ENCODE measurements around the gene ITGA8.

ITGA8 gene

DNA sequence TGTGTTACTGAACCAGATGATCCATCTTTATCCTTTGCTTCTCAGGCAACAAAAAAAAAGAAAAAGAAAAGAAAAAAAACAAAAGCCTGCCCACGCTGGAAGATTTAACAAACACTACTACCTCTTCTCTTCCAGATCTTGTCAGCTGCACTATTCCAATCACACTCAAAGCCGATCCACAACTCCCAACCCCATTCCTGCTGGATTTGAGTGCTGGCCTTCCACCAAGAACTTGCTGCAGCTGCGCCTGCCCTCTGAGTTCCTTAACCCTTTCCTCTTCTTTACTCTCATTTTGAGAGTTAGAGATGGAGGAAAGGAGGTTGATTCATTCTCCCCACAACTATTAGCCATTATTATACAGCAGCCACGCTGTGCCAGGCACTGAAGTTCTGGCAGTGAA lies 16.0 kb upstream of the ITGA8 start:
- DNase-seq (ENCODE audit: low spot score): no peak

DNA sequence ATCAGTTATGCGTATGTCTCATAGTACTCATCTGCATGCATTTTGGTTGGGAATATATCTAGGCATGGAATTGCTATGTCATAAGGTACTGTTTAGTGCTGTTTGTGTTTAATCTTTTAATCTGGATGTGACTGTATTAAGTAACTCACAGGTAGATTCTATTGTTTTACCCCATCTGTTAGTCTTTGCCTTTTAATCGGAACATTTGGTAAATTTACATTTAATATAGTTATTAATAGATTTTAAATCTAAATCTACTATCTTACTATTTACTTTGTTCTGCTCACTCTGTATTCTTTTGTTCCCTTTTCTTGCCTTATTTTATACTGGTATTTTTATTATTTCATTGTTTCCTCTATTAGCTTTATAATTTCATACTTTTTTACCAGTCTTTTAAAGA lies 10.6 kb upstream of the ITGA8 start:
- DNase-seq (ENCODE audit: low spot score): no peak

- no peak for DNase-seq (ENCODE audit: low spot score)
Observed at GRCh38 chr10:15729890-15730289, 10.2 kb upstream of the ITGA8 start.

GRCh38 chr10:15726042-15726441 lies 6.3 kb upstream of the ITGA8 start:
- DNase-seq (ENCODE audit: low spot score): no peak

DNA sequence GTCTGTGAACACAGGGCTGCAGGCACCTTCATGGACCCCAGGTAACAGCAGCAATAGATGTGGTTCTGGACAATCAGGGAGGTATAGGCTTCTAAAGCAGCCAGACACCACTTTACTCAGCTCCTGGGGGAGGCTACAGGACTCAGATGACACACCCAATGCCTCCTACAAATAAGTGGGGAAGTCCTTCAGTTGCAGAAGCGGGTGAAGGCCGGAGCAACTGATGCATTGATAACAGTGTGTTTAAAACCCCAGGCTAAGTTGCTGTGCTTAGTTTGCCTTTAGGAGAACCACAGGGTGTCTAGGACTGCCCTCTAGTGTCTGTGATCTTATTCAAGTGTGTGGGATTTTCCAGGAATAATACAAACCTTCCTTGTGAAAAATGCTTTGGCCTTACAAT lies 5.9 kb upstream of the ITGA8 start:
- peak; percentile 69 for DNase-seq (ENCODE audit: low spot score)

GRCh38 chr10:15724683-15725082 lies 5.0 kb upstream of the ITGA8 start:
- DNase-seq (ENCODE audit: low spot score): no peak

DNA sequence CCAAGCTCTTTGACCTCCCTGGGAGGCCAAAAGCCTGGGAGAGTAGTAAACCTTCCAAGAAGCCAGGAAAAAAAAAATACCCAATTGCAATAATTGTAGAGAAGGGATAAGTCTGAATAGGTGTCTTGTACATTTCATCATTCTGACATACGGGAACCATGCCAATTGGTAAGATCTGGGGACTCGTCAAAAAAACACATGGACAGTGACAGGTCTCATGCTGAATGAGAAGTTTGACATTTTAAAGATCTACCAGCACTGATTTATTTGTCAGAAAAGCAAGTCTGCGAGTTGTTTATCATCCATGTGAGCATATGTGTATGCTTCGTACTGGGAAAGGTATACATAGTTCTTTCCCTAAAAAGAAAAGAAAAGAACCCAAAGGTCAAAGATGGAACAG lies 4.1 kb upstream of the ITGA8 start:
- DNase-seq (ENCODE audit: low spot score): no peak

DNA sequence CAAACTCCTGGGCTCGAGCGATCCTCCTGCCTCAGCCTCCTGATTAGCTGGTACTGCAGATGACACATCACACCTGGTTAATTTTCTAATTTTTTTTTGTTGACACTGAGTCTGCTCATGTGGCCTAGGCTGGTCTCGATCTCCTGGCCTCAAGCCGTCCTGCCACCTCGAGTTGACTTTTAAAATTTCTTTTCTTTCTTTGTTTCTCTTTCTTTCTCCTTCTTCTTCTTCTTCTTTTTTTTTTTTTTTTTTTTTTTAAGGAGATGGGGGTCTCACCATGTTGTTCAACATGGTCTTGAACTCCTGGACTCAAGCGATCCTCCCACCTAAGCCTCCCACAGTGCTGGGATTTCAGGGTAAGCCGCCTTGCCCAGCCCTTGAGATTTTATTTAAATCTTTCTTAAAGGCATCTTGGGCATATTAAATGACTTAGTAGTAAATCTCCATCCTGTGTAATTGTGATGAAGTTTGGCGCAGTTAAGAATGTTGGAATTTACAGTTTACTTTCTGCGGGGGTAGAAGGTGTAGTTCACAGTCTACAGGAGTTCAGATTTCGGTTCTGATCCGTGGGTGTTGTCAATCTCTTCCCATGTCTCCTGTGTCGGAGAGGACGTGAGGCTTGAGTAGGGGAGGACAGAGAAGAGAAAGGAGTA lies 1.0 kb upstream of the ITGA8 start:
- DNase-seq (ENCODE audit: low spot score): no peak

DNA sequence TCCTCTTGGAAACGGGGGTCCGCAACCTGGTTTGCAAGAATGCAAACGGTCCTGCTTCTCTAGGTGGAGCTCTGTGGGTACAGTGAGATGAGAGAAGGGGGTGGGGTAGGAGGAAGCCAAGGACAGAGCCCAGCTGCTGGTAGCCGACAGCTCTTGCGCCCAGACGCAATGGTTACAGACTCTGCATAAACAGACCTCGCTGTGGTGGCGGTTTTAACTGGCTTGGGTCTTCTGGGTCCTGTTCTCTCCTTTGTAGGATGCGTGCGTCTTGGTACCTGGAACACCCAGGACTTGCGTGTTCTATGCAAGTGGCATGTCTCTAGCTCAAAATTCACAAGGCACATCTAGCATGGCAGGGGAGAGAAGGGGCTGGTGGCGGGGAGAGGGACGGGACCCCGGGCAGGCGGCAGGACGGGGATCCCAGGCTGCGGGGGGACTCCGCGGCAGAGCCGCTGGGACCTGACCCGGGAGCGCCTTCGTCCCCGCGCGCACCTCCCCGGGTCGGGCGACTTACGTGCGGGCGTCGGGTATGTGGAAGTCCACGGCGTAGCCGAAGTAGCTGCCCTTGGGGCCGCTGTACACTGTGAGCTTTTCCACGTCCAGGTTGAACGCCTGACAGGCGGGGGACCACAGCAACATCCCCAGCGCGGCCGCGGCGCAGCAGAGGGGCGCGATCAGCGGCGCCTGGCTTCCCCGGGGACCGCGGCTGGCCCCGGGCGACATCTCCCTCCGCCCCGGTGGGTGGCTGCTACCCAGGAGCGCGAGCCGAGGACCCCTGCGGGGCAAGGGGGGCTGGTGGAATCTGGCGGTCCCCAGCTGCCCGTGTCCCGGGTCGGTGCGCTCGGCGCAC lies 448 bp downstream of the ITGA8 start:
- DNase-seq (ENCODE audit: low spot score): no peak

GRCh38 chr10:15718694-15719048 lies 1.1 kb downstream of the ITGA8 start:
- no peak for DNase-seq (ENCODE audit: low spot score)

GRCh38 chr10:15715619-15716227 lies 4.0 kb downstream of the ITGA8 start:
- peak; percentile 36 for DNase-seq (ENCODE audit: low spot score)

- DNase-seq (ENCODE audit: low spot score): no peak
Observed at GRCh38 chr10:15714847-15715246, 4.9 kb downstream of the ITGA8 start.

- DNase-seq (ENCODE audit: low spot score): no peak
Observed at GRCh38 chr10:15712883-15713282, 6.8 kb downstream of the ITGA8 start.

GRCh38 chr10:15710455-15710854 lies 9.3 kb downstream of the ITGA8 start:
- no peak for DNase-seq (ENCODE audit: low spot score)

DNA sequence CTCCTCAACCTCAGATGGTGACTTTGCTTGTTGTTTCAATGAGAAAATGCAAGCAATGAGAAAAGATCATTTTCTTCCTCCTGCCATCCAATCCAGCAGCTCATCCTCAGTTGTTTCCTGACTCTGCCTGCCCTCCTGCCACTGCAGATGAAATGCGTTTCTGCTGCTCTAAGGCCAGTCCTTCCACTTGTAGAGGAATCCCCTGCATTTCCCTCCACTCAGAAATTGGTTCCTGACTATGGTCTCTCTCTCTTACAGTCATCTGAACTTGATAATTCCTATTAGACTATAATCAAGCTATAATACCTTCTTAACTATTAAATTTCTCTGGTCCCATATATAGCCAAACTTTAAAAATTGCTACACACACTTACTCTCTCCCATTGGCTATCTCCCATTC lies 14.4 kb downstream of the ITGA8 start:
- DNase-seq (ENCODE audit: low spot score): no peak

DNA sequence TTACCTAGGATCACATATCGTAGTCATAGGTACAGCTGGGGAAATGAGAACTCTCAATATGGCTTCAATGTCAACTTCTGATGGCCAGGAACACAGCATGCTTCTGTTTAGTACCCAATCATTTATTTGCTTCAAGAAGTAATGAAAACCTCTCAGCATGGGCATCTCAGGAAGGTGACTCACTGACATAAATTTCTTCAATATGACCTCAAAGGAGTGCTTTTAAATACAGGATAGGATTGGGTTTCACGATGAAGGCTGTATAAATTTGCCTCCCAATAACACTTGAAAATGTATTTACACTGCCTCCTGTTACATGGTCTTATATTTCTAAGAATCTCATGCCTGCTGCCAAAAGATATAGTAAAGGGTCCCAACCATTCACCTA lies 15.1 kb downstream of the ITGA8 start:
- no peak for DNase-seq (ENCODE audit: low spot score)

DNA sequence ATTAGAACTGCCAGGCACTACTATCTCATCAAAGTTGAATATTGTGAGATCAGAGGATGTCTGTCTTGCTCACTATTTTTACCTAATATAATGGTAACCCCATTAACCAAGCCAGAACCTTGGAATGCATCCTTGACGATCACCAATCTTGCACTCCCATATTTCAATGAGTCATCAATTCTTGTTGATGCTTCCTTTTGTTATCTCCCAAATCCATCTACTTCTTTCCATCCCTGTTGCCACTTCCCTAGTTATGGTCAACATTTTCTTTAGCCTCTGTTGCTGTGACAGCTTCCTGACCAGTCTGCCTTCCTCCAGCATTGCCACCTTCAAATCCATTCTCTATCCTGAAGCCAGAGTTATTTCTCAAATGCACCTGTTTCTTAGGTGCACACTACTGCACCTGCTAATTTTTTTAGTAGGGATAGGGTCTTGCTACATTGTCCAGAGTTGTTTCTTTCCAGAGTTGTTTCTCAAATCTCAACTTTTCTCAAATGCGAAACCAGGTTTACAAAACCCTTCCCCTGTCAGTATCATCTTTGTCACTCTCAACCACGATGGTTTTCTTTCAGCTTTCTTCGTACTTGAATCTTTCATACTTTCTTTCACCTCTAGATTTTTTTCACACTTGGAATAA lies 15.7 kb downstream of the ITGA8 start:
- DNase-seq (ENCODE audit: low spot score): no peak

- DNase-seq (ENCODE audit: low spot score): no peak
Observed at GRCh38 chr10:15703151-15703880, 16.4 kb downstream of the ITGA8 start.

DNA sequence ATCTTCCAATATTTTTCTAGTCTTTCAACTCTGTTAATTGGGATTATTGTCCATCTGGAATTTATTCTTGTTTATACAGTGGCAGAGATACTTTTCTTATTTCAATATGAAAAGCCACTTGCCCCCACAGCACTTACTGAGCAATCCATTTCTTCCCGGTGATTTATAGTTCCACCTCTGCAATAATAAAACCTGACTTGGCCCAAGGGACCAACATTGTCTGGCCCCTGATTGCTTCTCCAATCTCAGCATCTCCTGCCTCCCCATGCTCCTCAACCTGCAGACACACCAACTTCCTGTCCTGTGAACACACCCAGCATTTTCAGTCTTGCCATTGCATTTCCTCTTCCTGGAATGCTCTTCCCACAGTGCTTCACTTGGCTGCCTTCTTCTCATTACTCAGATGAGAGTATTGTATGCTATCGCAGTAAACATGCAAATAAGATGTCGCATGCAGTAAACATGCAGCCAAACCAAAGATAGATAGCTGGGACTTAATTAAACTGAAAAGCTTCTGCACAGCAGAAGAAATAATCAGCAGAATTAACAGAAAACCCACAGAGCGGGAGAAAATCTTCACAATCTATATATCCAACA lies 19.5 kb downstream of the ITGA8 start:
- no peak for DNase-seq (ENCODE audit: low spot score)

DNA sequence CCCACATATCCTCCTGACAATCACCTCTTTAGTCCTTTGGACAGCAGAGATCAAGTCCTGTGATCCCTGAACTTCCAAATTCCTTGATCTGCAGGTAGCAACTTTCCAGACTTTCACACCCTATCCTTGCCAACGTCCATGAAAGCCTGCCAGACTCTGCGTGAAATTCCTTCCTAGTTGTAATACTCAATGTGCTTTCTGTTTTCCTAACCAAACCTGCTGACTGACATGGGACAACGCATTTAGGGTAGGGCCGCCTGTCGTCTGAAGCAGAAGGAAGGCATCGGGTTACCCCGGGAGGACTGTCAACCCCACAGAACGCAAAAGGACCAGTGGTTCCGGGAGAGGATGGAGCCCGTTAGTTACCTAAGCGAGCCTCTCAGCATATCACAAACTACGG lies 23.9 kb downstream of the ITGA8 start:
- DNase-seq (ENCODE audit: low spot score): peak; percentile 12

DNA sequence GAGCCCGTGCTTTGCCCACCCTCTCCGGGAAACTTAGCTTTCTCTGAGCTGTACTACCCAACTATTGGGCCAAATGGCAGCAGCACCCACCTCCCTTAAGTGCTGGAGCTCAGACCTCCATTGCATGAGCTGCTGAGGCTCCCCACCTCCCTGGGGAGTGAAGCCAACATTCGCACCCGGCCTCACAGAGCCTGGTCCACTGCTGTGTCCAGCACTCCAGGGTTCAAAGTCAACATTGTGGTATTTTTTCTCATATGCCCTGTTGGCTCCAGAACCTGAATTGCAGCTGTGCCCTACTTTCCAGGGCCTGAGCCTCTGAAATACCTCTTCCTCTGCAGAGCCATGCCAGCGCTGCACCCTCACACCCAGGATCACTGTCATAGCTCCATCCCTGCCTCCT lies 29.7 kb downstream of the ITGA8 start:
- no peak for DNase-seq (ENCODE audit: low spot score)

GRCh38 chr10:15684768-15685167 lies 35.0 kb downstream of the ITGA8 start:
- no peak for DNase-seq (ENCODE audit: low spot score)
